Body of pancreas (tissue), 4 donors: ENCODE data around the gene ZKSCAN7.

Experiments
- POLR2A ChIP-seq, 3 donors: fragments of 450-650 bp; IDR thresholded peaks; one replicate each; pipeline ENCODE4 v1.6.1; 2016; ENCODE audit warnings: antibody characterized with exemption in 3 of 3, mild to moderate bottlenecking in 2 of 3
- TF ChIP-seq, protein P1 (sequence below), 7 experiments: fragments of 450-650 bp in 4 of 7; fragments of 200-600 bp in 3 of 7; sonication (generic) in 3 of 7; IDR thresholded peaks; one replicate each; pipeline ENCODE4 v1.5.1; 2016 to 2019; ENCODE audit warnings: antibody characterized with exemption in 7 of 7

DNA sequence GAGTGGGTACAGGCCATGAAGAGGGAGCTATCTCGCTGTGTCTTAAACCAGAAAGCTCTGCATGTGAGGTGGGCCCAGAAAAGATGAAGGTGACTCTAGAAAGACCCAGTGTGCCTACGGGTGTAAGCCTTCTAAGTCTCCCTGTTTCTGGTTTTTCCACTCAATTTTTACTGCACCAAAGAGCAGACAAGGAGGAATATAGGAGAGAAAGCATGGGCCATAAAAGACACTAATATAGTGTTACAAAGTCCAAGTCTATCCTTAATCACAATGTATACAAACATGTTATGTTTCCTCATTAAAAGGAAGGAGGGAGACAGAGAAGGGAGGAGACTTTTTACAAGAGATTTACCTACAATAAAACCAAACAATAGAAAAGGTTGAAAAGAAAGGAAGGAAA, 24.1 kb upstream of the ZKSCAN7 start:
- no peak for TF ChIP-seq POLR2A (IDR thresholded peaks at IDR 0.05)
- TF ChIP-seq, protein P1, sequence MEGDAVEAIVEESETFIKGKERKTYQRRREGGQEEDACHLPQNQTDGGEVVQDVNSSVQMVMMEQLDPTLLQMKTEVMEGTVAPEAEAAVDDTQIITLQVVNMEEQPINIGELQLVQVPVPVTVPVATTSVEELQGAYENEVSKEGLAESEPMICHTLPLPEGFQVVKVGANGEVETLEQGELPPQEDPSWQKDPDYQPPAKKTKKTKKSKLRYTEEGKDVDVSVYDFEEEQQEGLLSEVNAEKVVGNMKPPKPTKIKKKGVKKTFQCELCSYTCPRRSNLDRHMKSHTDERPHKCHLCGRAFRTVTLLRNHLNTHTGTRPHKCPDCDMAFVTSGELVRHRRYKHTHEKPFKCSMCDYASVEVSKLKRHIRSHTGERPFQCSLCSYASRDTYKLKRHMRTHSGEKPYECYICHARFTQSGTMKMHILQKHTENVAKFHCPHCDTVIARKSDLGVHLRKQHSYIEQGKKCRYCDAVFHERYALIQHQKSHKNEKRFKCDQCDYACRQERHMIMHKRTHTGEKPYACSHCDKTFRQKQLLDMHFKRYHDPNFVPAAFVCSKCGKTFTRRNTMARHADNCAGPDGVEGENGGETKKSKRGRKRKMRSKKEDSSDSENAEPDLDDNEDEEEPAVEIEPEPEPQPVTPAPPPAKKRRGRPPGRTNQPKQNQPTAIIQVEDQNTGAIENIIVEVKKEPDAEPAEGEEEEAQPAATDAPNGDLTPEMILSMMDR (IDR thresholded peaks at IDR 0.05): no peak
